Activated CD8-positive, alpha-beta memory T cell treated with anti-CD3 and anti-CD28 coated beads, Interleukin-2, amount 50 U/mL, for 24 hours (primary cell): Measurements from ENCODE around the gene SEBOX.

Experiments
- DNase-seq: peaks from one replicate; pipeline ENCODE4 v3.0.0-alpha.2; 2020; ENCODE audit errors: extremely low read depth

SEBOX gene

GRCh38 chr17:28364665-28365363 is at the start of gene SEBOX:
Gene SEBOX (minus strand): TSS chr17:28365199. CDS start chr17:28365151, 48 bp downstream.
- DNase-seq: no peak

GRCh38 chr17:28413804-28414203 is 48.8 kb upstream of the SEBOX start:
- no peak for DNase-seq

GRCh38 chr17:28412099-28412498 is 47.1 kb upstream of the SEBOX start:
- DNase-seq: no peak

- no peak for DNase-seq
These were observed 42.9 kb upstream of the SEBOX start for GRCh38 chr17:28407974-28408306.

- no peak for DNase-seq
These were observed 42.4 kb upstream of the SEBOX start for GRCh38 chr17:28407130-28407973.

GRCh38 chr17:28406473-28406814 is 41.4 kb upstream of the SEBOX start:
- DNase-seq: no peak

- peak; percentile 30 for DNase-seq
These were observed 40.9 kb upstream of the SEBOX start, which contains the start of gene SLC46A1 for GRCh38 chr17:28405632-28406472. Gene SLC46A1 (minus strand): TSS chr17:28406212. CDS start chr17:28406114, 98 bp downstream.

GRCh38 chr17:28404812-28405570 is 40.0 kb upstream of the SEBOX start:
- DNase-seq: no peak

- no peak for DNase-seq
These were observed 39.4 kb upstream of the SEBOX start for GRCh38 chr17:28404461-28404811.

- no peak for DNase-seq
These were observed 39.0 kb upstream of the SEBOX start for GRCh38 chr17:28404007-28404406.

GRCh38 chr17:28402844-28403243 is 37.8 kb upstream of the SEBOX start:
- no peak for DNase-seq

- no peak for DNase-seq
These were observed 37.2 kb upstream of the SEBOX start for GRCh38 chr17:28402224-28402630.

- DNase-seq: no peak
These were observed 34.8 kb upstream of the SEBOX start for GRCh38 chr17:28399808-28400207.

- no peak for DNase-seq
These were observed 33.4 kb upstream of the SEBOX start for GRCh38 chr17:28398280-28398981.

- no peak for DNase-seq
These were observed 32.8 kb upstream of the SEBOX start for GRCh38 chr17:28397687-28398279.

GRCh38 chr17:28397275-28397674 is 32.3 kb upstream of the SEBOX start:
- no peak for DNase-seq

- DNase-seq: no peak
These were observed 31.7 kb upstream of the SEBOX start for GRCh38 chr17:28396635-28397239.

- DNase-seq: no peak
These were observed 31.0 kb upstream of the SEBOX start for GRCh38 chr17:28395968-28396367.

- DNase-seq: no peak
These were observed 30.4 kb upstream of the SEBOX start for GRCh38 chr17:28395426-28395825.
